Measurements from ENCODE around the gene THSD4.

Gene THSD4

GRCh38 chr15:71272932-71273331, 157.7 kb downstream of the THSD4 start:
- no peak for DNase-seq

- DNase-seq, result no peak
Observed at GRCh38 chr15:71273731-71274447, 158.6 kb downstream of the THSD4 start.

- no peak for DNase-seq
Observed at GRCh38 chr15:71274448-71274798, 159.2 kb downstream of the THSD4 start.

- no peak for DNase-seq
Observed at GRCh38 chr15:71275098-71275497, 159.8 kb downstream of the THSD4 start.

- no peak for DNase-seq
Observed at GRCh38 chr15:71275566-71276335, 160.5 kb downstream of the THSD4 start.

GRCh38 chr15:71276336-71276665, 161.0 kb downstream of the THSD4 start:
- DNase-seq, result no peak

GRCh38 chr15:71278989-71279756, 163.9 kb downstream of the THSD4 start:
- no peak for DNase-seq

GRCh38 chr15:71279757-71280141, 164.5 kb downstream of the THSD4 start:
- DNase-seq, result no peak

- DNase-seq, result no peak
Observed at GRCh38 chr15:71280206-71280605, 164.9 kb downstream of the THSD4 start.

- no peak for DNase-seq
Observed at GRCh38 chr15:71281256-71281655, 166.0 kb downstream of the THSD4 start.

GRCh38 chr15:71282076-71282475, 166.8 kb downstream of the THSD4 start:
- DNase-seq, result no peak

- no peak for DNase-seq
Observed at GRCh38 chr15:71288348-71288955, 173.2 kb downstream of the THSD4 start.

- DNase-seq, result no peak
Observed at GRCh38 chr15:71290002-71290401, 174.7 kb downstream of the THSD4 start.

- no peak for DNase-seq
Observed at GRCh38 chr15:71290881-71291635, 175.8 kb downstream of the THSD4 start.

- no peak for DNase-seq
Observed at GRCh38 chr15:71291723-71292122, 176.5 kb downstream of the THSD4 start.

GRCh38 chr15:71293723-71294122, 178.5 kb downstream of the THSD4 start:
- DNase-seq, result no peak

GRCh38 chr15:71294251-71294910, 179.1 kb downstream of the THSD4 start:
- DNase-seq, result no peak

- DNase-seq, result no peak
Observed at GRCh38 chr15:71294911-71295602, 179.8 kb downstream of the THSD4 start.

GRCh38 chr15:71295603-71296314, 180.5 kb downstream of the THSD4 start:
- no peak for DNase-seq

- DNase-seq, result no peak
Observed at GRCh38 chr15:71296315-71296679, 181.0 kb downstream of the THSD4 start.
